SU-DHL-6 (cell line): Measurements from ENCODE around the gene ABCA4.

Source experiments
- H2AFZ ChIP-seq: fragments of 200-600 bp; sonication (generic); 2 replicates; pipeline ENCODE4 v1.6.1; 2014; ENCODE audit warnings: low read depth, mild to moderate bottlenecking, moderate library complexity, mixed read lengths, antibody characterized with exemption, low read length; ENCODE audit not compliant: severe bottlenecking
- H3F3A ChIP-seq: fragments of 200-600 bp; shearing (Covaris generic); 2 replicates; pipeline ENCODE4 v1.6.0; 2016; ENCODE audit warnings: antibody characterized with exemption, mild to moderate bottlenecking; ENCODE audit not compliant: insufficient read depth
- H3K27ac ChIP-seq: fragments of 200-600 bp; sonication (generic); 2 replicates; pipeline ENCODE4 v1.5.1; 2016; ENCODE audit warnings: low read depth, mild to moderate bottlenecking, low read length, moderate library complexity, mixed read lengths
- H3K27me3 ChIP-seq: fragments of 200-600 bp; sonication (generic), shearing (Covaris generic); 2 replicates; pipeline ENCODE4 v1.6.0; 2014; ENCODE audit warnings: mild to moderate bottlenecking, low read length
- H3K36me3 ChIP-seq: fragments of 200-600 bp; sonication (generic); 2 replicates; pipeline ENCODE4 v1.6.1; 2014; ENCODE audit warnings: mild to moderate bottlenecking, low read length, mixed read lengths
- H3K4me2 ChIP-seq: fragments of 300-600, 200-600 bp; shearing (Covaris generic), sonication (generic); 2 replicates; pipeline ENCODE4 v1.6.0; 2014; ENCODE audit warnings: low read length, low read depth, mild to moderate bottlenecking; ENCODE audit not compliant: poor library complexity, severe bottlenecking
- H3K4me3 ChIP-seq: fragments of 200-600 bp; sonication (generic); 2 replicates; pipeline ENCODE4 v1.5.1; 2014; ENCODE audit warnings: antibody characterized with exemption, low read length, mild to moderate bottlenecking, mixed read lengths; ENCODE audit not compliant: insufficient read depth, poor library complexity, severe bottlenecking
- H3K79me2 ChIP-seq: fragments of 200-600 bp; sonication (generic); 2 replicates; pipeline ENCODE4 v1.6.1; 2014; ENCODE audit warnings: mild to moderate bottlenecking, low read length, moderate library complexity; ENCODE audit not compliant: insufficient read depth
- H3K9ac ChIP-seq: fragments of 200-600 bp; sonication (generic); 2 replicates; pipeline ENCODE4 v1.7.0; 2014; ENCODE audit warnings: mild to moderate bottlenecking, low read length
- H3K9me2 ChIP-seq: fragments of 200-600 bp; sonication (generic); replicated peaks from 2 replicates; pipeline ENCODE4 v1.6.1; 2014; ENCODE audit warnings: low read length; ENCODE audit not compliant: insufficient read depth
- H3K9me3 ChIP-seq: fragments of 200-600 bp; sonication (generic); 2 replicates; pipeline ENCODE4 v1.6.1; 2014; ENCODE audit warnings: low read length, mixed read lengths; ENCODE audit not compliant: insufficient read depth
- H4K20me1 ChIP-seq: fragments of 200-600 bp; sonication (generic); 2 replicates; pipeline ENCODE4 v1.6.1; 2014; ENCODE audit warnings: low read depth, mild to moderate bottlenecking, antibody characterized with exemption, low read length, moderate library complexity, mixed read lengths
- EZH2phosphoT487 ChIP-seq: fragments of 200-600 bp; sonication (generic), shearing (Covaris generic); conservative IDR thresholded peaks from 2 replicates; pipeline ENCODE4 v1.6.1; 2018; ENCODE audit warnings: mild to moderate bottlenecking, antibody characterized with exemption, low read length, moderate library complexity, mixed read lengths
- TF ChIP-seq, protein P1 (sequence below): fragments of 200-600 bp; sonication (generic); IDR thresholded peaks from one replicate; pipeline ENCODE4 v1.5.1; 2017; ENCODE audit warnings: antibody characterized with exemption, mild to moderate bottlenecking, low read length, moderate library complexity; ENCODE audit not compliant: insufficient read depth, poor library complexity, severe bottlenecking

ABCA4 gene

DNA sequence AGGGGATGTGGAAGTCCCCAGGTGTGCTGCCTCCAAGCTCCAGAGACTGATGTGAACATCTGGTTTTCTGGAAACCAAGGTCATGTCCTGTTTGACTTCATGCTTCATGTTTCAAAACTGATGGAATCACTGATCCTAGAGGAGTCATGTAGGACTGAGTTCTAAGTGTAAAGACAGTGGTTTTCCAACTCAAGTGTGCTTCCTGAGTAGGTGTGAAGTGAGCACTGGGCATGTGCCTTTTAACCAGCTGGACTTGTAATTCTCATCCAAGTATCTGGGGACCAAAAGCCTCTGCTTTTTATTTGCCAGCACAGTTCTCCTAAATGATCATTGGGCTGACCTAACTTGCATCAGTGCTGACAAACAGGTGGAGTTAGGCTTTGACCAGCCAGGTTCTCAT, 36.9 kb downstream of the ABCA4 start:
- TF ChIP-seq, protein P1, sequence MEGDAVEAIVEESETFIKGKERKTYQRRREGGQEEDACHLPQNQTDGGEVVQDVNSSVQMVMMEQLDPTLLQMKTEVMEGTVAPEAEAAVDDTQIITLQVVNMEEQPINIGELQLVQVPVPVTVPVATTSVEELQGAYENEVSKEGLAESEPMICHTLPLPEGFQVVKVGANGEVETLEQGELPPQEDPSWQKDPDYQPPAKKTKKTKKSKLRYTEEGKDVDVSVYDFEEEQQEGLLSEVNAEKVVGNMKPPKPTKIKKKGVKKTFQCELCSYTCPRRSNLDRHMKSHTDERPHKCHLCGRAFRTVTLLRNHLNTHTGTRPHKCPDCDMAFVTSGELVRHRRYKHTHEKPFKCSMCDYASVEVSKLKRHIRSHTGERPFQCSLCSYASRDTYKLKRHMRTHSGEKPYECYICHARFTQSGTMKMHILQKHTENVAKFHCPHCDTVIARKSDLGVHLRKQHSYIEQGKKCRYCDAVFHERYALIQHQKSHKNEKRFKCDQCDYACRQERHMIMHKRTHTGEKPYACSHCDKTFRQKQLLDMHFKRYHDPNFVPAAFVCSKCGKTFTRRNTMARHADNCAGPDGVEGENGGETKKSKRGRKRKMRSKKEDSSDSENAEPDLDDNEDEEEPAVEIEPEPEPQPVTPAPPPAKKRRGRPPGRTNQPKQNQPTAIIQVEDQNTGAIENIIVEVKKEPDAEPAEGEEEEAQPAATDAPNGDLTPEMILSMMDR, result no peak
- TF ChIP-seq EZH2phosphoT487, result no peak
- Histone ChIP-seq H4K20me1 (no peaks in the 10 kb centered on the region), H3K36me3 (no peaks in the 10 kb centered on the region), H3F3A (no peaks in the 10 kb centered on the region), H2AFZ (no peak overlapping the region), H3K9me3 (no peaks in the 10 kb centered on the region), H3K4me3 (no peak overlapping the region), H3K9me2 (no peaks in the 10 kb centered on the region), H3K27ac (no peak overlapping the region), H3K4me2 (no peak overlapping the region), H3K9ac (no peak overlapping the region), H3K27me3 (no peaks in the 10 kb centered on the region), H3K79me2 (no peaks in the 10 kb centered on the region)

DNA sequence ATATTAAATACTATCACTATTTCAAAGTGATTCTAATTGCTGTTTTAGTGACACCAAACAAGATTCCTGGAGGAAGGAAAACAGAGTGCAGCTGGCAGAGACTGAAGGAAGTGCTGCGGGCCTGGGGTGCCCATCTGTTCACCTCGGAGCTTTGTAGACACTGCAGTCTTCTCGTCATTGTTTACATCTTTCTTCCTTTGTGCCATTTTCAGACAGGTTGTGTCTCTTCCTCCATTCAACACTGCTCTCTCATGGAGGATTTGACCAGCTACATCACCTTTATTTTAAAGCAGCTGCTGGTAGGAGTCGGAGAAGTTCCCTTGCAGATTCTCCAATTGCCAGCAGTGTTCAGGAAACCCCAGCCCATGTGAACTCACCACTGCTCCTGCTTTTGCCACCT, 37.3 kb downstream of the ABCA4 start:
- no peak overlapping the region for H3K4me2 ChIP-seq
- no peaks in the 10 kb centered on the region for H4K20me1 ChIP-seq
- no peak overlapping the region for H3K27ac ChIP-seq
- TF ChIP-seq, protein P1, result no peak
- TF ChIP-seq EZH2phosphoT487, result no peak
- no peaks in the 10 kb centered on the region for H3K9me3 ChIP-seq
- H3K79me2 ChIP-seq, result no peaks in the 10 kb centered on the region
- no peak overlapping the region for H3K9ac ChIP-seq
- no peaks in the 10 kb centered on the region for H3K36me3 ChIP-seq
- no peak overlapping the region for H2AFZ ChIP-seq
- no peaks in the 10 kb centered on the region for H3F3A ChIP-seq
- H3K27me3 ChIP-seq, result no peaks in the 10 kb centered on the region
- no peaks in the 10 kb centered on the region for H3K9me2 ChIP-seq
- no peak overlapping the region for H3K4me3 ChIP-seq

DNA sequence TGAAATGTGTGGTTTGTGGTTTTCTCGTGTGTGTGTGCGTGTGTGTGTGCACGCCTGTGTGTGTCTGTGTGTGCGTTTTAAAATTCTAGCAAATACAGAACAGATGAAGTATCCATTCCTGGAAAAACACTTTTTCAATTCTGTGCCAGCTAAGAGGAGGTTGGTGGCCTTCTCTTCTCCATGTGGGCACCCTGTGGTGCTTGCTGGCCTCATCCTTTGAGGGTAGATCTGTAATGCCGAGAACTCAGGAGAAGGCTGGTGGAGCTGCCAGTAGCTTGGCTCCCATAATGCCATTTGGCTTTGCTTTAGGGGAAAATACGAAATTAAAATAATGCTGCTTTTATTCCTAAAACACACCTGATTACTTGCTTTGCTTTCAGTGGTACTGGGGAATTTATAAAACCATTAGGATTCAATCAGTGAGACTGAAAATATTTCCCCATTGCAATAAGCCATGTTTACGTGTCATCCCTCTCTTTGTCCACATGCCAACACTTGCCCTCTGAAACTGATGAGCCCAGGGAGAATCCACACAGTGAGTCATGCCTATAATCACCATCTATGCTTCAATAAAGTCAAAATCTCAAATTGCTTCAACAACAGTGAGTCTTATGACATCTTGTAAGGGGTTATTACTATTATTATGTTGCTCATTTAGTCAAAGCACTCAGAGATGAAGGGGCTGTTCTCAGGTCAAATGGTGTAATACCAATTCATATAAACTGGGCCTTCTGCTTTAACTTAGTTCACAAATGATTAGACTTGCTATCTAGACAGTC, 39.2 kb downstream of the ABCA4 start:
- H3F3A ChIP-seq, result no peaks in the 10 kb centered on the region
- no peaks in the 10 kb centered on the region for H3K27me3 ChIP-seq
- no peaks in the 10 kb centered on the region for H4K20me1 ChIP-seq
- no peak overlapping the region for H3K4me3 ChIP-seq
- no peak overlapping the region for H2AFZ ChIP-seq
- H3K36me3 ChIP-seq, result no peaks in the 10 kb centered on the region
- no peak overlapping the region for H3K4me2 ChIP-seq
- no peaks in the 10 kb centered on the region for H3K9me3 ChIP-seq
- H3K9ac ChIP-seq, result no peak overlapping the region
- no peaks in the 10 kb centered on the region for H3K79me2 ChIP-seq
- H3K27ac ChIP-seq, result no peak overlapping the region
- no peaks in the 10 kb centered on the region for H3K9me2 ChIP-seq
- TF ChIP-seq EZH2phosphoT487, result no peak
- TF ChIP-seq, protein P1, result no peak
